GM18520 (cell line): Measurements from ENCODE around the gene FAIM2.
"Not testable (repeated sequence)": the region's sequence is repeated elsewhere in the genome, so short reads cannot be mapped to it uniquely, and the experiment has no call there.

Experiments used
- ATAC-seq: cut with Tn5 transposase; IDR thresholded peaks from one replicate; pipeline ENCODE4 v1.9.1; 2021; ENCODE audit not compliant: unreplicated experiment

Gene FAIM2

GRCh38 chr12:49866859-49867569, 36.7 kb downstream of the FAIM2 start:
- ATAC-seq: no peak

- ATAC-seq: no peak
Observed at GRCh38 chr12:49865782-49866135, 37.9 kb downstream of the FAIM2 start.

- ATAC-seq: no peak
Observed at GRCh38 chr12:49865109-49865781, 38.5 kb downstream of the FAIM2 start.

- ATAC-seq: no peak
Observed at GRCh38 chr12:49864798-49865090, 39.0 kb downstream of the FAIM2 start.

- no peak for ATAC-seq
Observed at GRCh38 chr12:49863946-49864797, 39.5 kb downstream of the FAIM2 start.

GRCh38 chr12:49860921-49861320, 42.8 kb downstream of the FAIM2 start:
- not testable (repeated sequence) for ATAC-seq

- not testable (repeated sequence) for ATAC-seq
Observed at GRCh38 chr12:49855890-49856289, 47.8 kb downstream of the FAIM2 start.

GRCh38 chr12:49854976-49855375, 48.7 kb downstream of the FAIM2 start:
- no peak for ATAC-seq

- no peak for ATAC-seq
Observed at GRCh38 chr12:49853671-49854070, 50.0 kb downstream of the FAIM2 start.

GRCh38 chr12:49847161-49847560, 56.5 kb downstream of the FAIM2 start:
- no peak for ATAC-seq

GRCh38 chr12:49846032-49846431, 57.7 kb downstream of the FAIM2 start:
- ATAC-seq: no peak

- ATAC-seq: no peak
Observed at GRCh38 chr12:49843876-49844437, 59.7 kb downstream of the FAIM2 start.

GRCh38 chr12:49843411-49843810, 60.3 kb downstream of the FAIM2 start:
- no peak for ATAC-seq

GRCh38 chr12:49842519-49843352, 61.0 kb downstream of the FAIM2 start, which contains the start of gene BCDIN3D:
BCDIN3D (minus strand) TSS chr12:49843106; CDS start chr12:49843087, 19 bp downstream.
- ATAC-seq: peak; percentile 75

- ATAC-seq: no peak
Observed at GRCh38 chr12:49838973-49839633, 64.6 kb downstream of the FAIM2 start.

GRCh38 chr12:49832836-49833421, 70.8 kb downstream of the FAIM2 start:
- no peak for ATAC-seq

GRCh38 chr12:49831717-49832116, 72.0 kb downstream of the FAIM2 start:
- no peak for ATAC-seq

- peak; percentile 70 for ATAC-seq
Observed at GRCh38 chr12:49828133-49829091, 75.3 kb downstream of the FAIM2 start, which contains the start of gene NCKAP5L. NCKAP5L (minus strand) TSS chr12:49828413; CDS start chr12:49804044, 24,369 bp downstream.
